ENCODE measurements around the gene TIMP2.
"Not testable (repeated sequence)": the region's sequence is repeated elsewhere in the genome, so short reads cannot be mapped to it uniquely, and the experiment has no call there.

DNA sequence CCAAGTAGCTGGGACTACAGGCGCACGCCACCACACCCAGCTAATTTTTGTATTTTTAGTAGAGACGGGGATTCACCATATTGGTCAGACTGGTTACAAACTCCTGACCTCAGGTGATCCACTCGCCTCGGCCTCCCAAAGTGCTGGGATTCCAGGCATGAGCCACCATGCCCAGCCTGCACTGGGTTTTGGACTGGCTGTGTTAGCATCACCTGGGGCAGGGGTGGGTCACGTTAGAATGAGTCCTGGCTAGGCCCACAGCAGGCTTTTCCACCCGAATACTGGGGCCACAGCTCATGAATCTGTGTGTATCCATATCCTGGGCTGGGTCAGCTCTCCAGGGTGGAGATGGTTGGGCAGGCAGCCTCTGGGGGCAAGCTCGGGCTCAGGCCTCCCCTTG is 23.0 kb downstream of the TIMP2 start:
- TF ChIP-seq MXI1 (IDR thresholded peaks at IDR 0.05; ENCODE audit: borderline replicate concordance, low read depth, low read length); HNRNPL (IDR thresholded peaks at IDR 0.05; ENCODE audit: low read depth, low read length): not testable (repeated sequence)
- TF ChIP-seq, protein P1, sequence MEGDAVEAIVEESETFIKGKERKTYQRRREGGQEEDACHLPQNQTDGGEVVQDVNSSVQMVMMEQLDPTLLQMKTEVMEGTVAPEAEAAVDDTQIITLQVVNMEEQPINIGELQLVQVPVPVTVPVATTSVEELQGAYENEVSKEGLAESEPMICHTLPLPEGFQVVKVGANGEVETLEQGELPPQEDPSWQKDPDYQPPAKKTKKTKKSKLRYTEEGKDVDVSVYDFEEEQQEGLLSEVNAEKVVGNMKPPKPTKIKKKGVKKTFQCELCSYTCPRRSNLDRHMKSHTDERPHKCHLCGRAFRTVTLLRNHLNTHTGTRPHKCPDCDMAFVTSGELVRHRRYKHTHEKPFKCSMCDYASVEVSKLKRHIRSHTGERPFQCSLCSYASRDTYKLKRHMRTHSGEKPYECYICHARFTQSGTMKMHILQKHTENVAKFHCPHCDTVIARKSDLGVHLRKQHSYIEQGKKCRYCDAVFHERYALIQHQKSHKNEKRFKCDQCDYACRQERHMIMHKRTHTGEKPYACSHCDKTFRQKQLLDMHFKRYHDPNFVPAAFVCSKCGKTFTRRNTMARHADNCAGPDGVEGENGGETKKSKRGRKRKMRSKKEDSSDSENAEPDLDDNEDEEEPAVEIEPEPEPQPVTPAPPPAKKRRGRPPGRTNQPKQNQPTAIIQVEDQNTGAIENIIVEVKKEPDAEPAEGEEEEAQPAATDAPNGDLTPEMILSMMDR (CRISPR knock-in tag; IDR thresholded peaks at IDR 0.05) = not testable (repeated sequence)
- TF ChIP-seq, protein P2, sequence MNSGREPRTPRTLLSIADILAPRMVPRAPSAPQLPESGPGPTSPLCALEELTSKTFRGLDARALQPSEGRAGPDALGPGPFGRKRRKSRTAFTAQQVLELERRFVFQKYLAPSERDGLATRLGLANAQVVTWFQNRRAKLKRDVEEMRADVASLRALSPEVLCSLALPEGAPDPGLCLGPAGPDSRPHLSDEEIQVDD (CRISPR knock-in tag; IDR thresholded peaks at IDR 0.05; ENCODE audit: borderline replicate concordance) = not testable (repeated sequence)
